ENCODE results near the gene MAP2K6.

The MAP2K6 gene

DNA sequence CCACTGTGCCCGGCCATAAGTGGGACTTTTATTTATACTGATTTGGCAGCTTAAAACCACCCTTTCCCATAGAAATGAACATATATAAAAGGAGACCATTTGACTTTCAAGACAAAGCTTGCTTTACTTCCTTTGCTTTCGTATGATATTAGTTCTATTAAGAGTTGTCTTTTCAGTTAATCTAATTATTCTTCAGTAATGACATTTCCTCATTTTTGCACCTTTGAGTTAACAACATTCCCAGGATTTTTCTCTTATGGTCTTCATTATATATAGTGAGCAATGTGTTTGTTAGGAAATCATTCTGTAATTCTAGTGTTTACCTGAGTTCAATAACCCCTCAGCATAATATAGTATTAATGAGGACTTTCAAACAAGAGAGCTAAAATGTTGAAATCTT, 173.8 kb downstream of the MAP2K6 start:
- DNase-seq: no peak

DNA sequence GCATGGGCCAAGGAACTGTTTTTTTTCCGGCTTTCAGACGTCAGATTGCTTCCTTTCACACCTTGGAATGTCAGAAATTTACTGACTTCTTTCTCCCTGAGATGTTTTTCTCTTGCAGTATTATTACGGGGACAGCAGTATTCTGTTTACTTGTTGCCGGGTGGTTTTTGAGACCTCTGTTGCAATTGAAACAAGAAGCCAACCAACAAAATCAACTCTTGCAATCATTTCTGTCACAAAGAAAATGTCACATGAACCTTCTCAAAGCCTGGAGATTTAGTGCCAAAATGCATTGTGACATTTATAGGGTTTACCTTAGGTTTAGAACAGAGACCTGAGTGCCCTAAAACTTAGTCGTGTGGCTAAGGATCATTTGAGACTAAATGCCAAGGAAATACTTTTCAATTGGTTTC, 174.3 kb downstream of the MAP2K6 start:
- no peak for DNase-seq

DNA sequence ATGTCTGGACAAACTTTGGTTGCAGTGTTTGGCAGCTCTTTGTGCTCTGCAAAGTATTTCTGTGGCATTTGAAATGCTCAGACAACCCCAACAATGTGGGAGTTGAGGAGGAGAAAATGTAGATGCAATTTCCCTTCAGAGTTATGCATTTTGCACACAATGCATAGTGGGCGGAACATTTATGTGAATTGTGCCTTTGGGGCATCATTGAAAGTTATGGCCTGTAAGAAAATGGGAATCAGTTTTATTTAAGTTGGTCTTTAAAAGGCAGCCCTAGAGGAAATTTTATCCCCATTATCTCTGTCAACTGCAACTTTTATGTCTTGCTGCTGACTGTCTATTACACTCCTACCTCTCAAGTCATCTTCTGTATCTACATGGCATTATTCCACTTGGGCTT, 176.2 kb downstream of the MAP2K6 start:
- DNase-seq: no peak

DNA sequence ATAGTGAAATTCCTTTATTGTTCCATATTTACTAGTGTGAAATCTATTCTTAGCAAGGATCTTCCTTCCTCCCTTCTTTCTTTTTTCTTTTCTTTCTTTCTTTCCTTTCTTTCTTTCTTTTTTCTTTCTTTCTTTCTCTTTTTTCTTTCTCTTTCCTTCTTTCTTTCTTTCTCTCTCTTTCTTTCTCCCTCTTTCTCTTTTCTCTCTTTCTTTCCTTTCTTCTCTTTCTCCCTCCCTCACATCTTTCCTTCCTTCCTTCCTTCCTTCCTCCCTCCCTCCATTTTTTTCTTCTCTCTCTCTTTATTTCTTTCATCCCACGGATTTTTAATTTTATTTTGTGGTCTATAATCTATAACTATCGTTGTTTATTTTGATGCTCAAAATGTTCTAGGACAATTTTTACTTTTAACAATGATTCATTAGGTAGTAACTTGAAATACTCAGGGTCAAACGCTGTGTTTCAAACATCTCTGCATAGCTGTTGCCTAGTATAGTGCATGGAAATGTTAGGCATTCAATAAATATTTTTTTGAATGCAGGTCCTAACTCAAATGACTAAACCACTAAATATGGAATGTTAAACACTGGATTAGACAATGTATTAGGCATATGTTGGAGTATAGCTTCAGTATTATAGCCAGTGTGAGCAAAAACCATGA, 178.3 kb downstream of the MAP2K6 start:
- DNase-seq: no peak

DNA sequence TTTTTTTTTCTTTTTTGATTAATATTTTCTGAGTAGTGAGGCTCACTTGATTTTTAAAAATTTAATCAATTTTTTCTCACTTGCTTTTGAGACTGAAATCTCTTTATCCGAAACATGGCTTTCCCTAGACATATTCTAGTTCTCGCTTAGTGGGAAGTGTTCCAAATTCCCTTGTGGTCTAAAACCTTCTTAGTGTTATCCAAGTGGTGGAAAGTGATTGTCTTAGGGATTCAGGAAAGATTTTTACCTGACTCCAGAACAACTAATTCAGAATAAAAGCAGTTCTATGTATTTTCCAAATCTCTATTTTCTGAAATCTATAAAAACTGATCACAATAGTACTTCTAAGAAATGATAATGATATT, 178.8 kb downstream of the MAP2K6 start:
- no peak for DNase-seq

DNA sequence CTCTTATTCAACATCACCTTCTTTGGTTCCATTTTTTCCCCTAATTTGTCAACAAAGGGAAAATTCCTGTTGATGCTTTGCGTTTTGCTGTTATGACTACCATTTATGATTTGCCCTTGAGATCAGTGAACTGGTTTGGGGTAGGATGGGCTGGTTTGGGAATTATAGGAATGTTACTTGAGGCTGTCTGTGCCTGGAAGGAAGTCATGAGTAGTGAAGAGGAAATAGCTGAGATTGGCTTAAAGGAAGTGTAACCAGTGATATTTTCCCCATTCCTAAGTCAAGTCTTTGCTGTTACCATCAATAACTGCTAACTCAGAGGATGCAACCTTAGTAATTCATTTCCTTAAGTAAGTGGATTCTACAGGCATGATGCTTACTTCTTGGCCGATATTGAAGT, 179.2 kb downstream of the MAP2K6 start:
- DNase-seq: no peak

DNA sequence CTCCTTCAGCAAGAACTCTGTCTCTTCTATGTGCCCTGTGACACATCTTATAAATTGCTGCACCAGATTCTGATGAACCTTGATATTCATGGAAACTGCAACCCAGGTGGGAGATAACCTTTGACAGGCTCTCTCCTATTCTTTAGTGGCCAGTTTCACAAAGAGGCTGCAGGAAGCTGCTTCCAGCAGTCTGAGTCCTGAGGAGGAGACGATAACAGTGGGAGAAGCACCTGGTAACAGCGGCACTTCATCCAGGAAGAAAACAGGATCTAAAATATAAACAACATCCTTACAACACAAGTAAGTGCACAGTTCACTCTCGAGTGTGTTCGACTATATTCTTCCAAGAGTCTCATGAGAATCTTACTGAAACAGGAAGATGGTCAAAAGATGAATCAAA, 180.1 kb downstream of the MAP2K6 start:
- DNase-seq: no peak

DNA sequence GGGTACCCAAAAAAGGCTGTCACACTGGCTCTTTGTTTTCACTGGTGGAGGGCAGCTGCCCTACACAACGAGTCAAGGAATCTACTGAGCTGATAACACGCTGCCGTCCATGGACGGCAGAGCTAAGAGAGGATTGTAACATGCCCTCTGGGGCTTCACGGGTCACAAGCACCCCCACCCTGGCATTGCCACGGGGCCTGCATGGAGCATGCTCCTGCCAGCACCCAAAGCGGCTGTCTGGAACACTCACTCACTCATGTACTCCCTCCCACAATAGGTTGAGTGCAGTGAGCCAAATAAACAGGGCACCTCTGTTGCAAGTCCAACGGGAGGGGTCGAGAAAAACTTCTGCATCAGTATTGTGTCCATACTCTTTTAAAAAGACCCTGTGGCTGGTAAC, 181.6 kb downstream of the MAP2K6 start:
- no peak for DNase-seq

DNA sequence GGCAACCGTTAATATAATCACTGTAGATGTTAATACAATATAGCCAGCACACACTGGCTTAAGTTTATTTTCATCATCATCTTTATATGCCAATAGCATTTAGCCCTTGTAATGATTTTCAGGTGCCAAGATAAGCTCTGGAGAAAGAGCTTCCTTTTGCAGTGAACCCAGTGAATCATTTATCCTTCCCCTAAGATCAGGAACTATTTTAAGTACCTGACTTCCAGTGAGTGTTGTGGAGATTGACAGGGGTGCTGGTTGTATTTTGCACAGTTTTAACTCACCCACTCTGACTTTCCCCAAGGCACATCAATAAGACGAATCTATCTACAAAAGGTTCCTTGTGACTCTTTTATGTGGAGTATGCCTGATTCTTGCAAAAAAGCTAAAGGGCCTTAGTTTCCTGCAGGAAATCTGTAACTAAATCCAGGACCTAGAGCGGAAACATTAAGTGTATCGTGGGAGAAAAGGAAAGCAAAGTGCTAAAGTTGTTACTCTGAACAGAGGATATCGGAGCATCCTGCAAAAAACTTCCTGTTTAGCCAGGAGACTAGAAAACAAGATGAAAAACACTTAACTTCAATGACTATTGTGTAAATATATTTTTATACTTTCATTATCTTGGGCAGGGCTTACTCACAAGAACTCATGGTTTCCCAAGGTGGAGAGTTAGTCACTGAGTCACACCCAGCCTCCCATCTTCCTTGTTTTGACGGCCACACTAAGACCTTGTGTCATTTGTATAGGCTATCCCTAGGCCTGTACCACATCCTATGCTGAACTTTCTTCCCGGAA, 183.6 kb downstream of the MAP2K6 start:
- DNase-seq: no peak

DNA sequence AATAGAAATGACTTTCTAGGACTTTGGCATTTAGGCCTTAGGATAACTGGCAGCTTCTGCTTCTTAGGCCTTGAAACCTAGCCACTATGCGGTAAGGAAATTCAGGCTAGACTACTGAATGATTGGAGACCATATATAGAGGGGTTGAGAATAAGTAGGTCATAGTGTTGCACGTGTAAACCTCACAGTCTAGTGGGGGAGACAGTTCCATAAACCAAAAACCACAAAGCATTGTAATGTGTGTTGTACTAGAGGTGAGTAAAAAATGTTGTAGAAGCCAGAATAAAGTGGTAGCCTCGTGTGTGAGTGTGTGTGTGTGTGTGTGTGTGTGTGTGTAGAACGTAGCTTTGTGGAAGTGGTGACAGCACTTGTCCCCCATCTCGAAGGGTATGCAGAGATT, 188.5 kb downstream of the MAP2K6 start:
- DNase-seq: no peak
